ENCODE data around the gene BTBD6. TPM values are rescaled to one million over a fixed set of nuclear protein-coding genes. Genes with fewer than 3 reads are reported as not detected.

BTBD6 gene
- total and polyA plus RNA-seq, 2 of the 8 experiments (the other 6 are each of a cell fraction or from before 2014, with no cell fraction given), result 10.1 to 10.2 TPM

Other genes starting within 250 kb of the BTBD6 start
- 48.6 and 49.9 TPM in 2 replicates for gene CDCA4, start 227.4 kb upstream of the BTBD6 start, total RNA-seq (2021; fragmentation: NEBNext Ultra II Directional; extraction: Animal tissue kit (Norgen Biotek cat#: 25700))
- gene CDCA4, start 227.4 kb upstream of the BTBD6 start, polyA plus RNA-seq (2011; rRNA removed), result 62.4 and 80.6 TPM in 2 replicates
- gene GPR132, start 183.1 kb upstream of the BTBD6 start, total RNA-seq (2021; fragmentation: NEBNext Ultra II Directional; extraction: Animal tissue kit (Norgen Biotek cat#: 25700)), result not detected in 2 replicates
- 0.11 and 0.28 TPM in 2 replicates for gene GPR132, start 183.1 kb upstream of the BTBD6 start, polyA plus RNA-seq (2011; rRNA removed)
- gene JAG2, start 79.8 kb upstream of the BTBD6 start, total RNA-seq (2021; fragmentation: NEBNext Ultra II Directional; extraction: Animal tissue kit (Norgen Biotek cat#: 25700)), result 6.2 and 8.9 TPM in 2 replicates
- 2.8 and 4.8 TPM in 2 replicates for gene JAG2, start 79.8 kb upstream of the BTBD6 start, polyA plus RNA-seq (2011; rRNA removed)
- gene NUDT14, start 67.2 kb upstream of the BTBD6 start, total RNA-seq (2021; fragmentation: NEBNext Ultra II Directional; extraction: Animal tissue kit (Norgen Biotek cat#: 25700)), result 33.3 and 33.6 TPM in 2 replicates
- gene NUDT14, start 67.2 kb upstream of the BTBD6 start, polyA plus RNA-seq (2011; rRNA removed), result 25.5 and 40.3 TPM in 2 replicates
- 18.3 and 18.5 TPM in 2 replicates for gene BRF1, start 52.5 kb downstream of the BTBD6 start, total RNA-seq (2021; fragmentation: NEBNext Ultra II Directional; extraction: Animal tissue kit (Norgen Biotek cat#: 25700))
- gene BRF1, start 52.5 kb downstream of the BTBD6 start, polyA plus RNA-seq (2011; rRNA removed), result 7.7 and 12.5 TPM in 2 replicates
- 62.3 and 62.8 TPM in 2 replicates for gene PACS2, start 66.2 kb downstream of the BTBD6 start, total RNA-seq (2021; fragmentation: NEBNext Ultra II Directional; extraction: Animal tissue kit (Norgen Biotek cat#: 25700))
- gene PACS2, start 66.2 kb downstream of the BTBD6 start, polyA plus RNA-seq (2011; rRNA removed), result 38.0 and 65.4 TPM in 2 replicates
- gene TEX22, start 150.0 kb downstream of the BTBD6 start, total RNA-seq (2021; fragmentation: NEBNext Ultra II Directional; extraction: Animal tissue kit (Norgen Biotek cat#: 25700)), result 0.39 and 0.82 TPM in 2 replicates
- gene TEX22, start 150.0 kb downstream of the BTBD6 start, polyA plus RNA-seq (2011; rRNA removed), result 0.24 and 0.67 TPM in 2 replicates
- gene MTA1, start 171.3 kb downstream of the BTBD6 start, total RNA-seq (2021; fragmentation: NEBNext Ultra II Directional; extraction: Animal tissue kit (Norgen Biotek cat#: 25700)), result 217 and 221 TPM in 2 replicates
- gene MTA1, start 171.3 kb downstream of the BTBD6 start, polyA plus RNA-seq (2011; rRNA removed), result 73.9 and 159 TPM in 2 replicates
- 4.0 and 4.2 TPM in 2 replicates for gene CRIP2, start 226.3 kb downstream of the BTBD6 start, total RNA-seq (2021; fragmentation: NEBNext Ultra II Directional; extraction: Animal tissue kit (Norgen Biotek cat#: 25700))
- 13.5 and 28.4 TPM in 2 replicates for gene CRIP2, start 226.3 kb downstream of the BTBD6 start, polyA plus RNA-seq (2011; rRNA removed)
- gene CRIP1, start 238.4 kb downstream of the BTBD6 start, total RNA-seq (2021; fragmentation: NEBNext Ultra II Directional; extraction: Animal tissue kit (Norgen Biotek cat#: 25700)), result 1.2 and 2.4 TPM in 2 replicates
- gene CRIP1, start 238.4 kb downstream of the BTBD6 start, polyA plus RNA-seq (2011; rRNA removed), result 2.2 and 5.3 TPM in 2 replicates
- gene TEDC1, start 242.7 kb downstream of the BTBD6 start, total RNA-seq (2021; fragmentation: NEBNext Ultra II Directional; extraction: Animal tissue kit (Norgen Biotek cat#: 25700)), result 5.6 and 6.4 TPM in 2 replicates
- 14.8 and 22.8 TPM in 2 replicates for gene TEDC1, start 242.7 kb downstream of the BTBD6 start, polyA plus RNA-seq (2011; rRNA removed)

All from H1 (cell line).